Activated naive CD4-positive, alpha-beta T cell treated with anti-CD3 and anti-CD28 coated beads for 36 hours (primary cell): ENCODE results near the gene CABP4. TPM values are rescaled to one million over a fixed set of nuclear protein-coding genes. Genes with fewer than 3 reads are reported as not detected.
A peak's percentile ranks its signal among the peaks of the same experiment; 100 is the strongest.

Source experiments
- CTCF ChIA-PET: fragments of 350-600 bp; sonication (Branson Sonifier 250); formaldehyde crosslinking; loops from one replicate; lab custom pipeline; 2021; ENCODE audit warnings: antibody characterized with exemption; lab: Charles Lee
- DNase-seq: peaks from one replicate; pipeline ENCODE4 v3.0.0-alpha.2; 2020
- H3K27ac Mint-ChIP-seq: one replicate; pipeline ENCODE4 v1.8.0; 2021; ENCODE audit warnings: mild to moderate bottlenecking, mixed read lengths
- H3K27me3 Mint-ChIP-seq: one replicate; pipeline ENCODE4 v1.8.0; 2021; ENCODE audit warnings: low read depth, mixed read lengths
- H3K36me3 Mint-ChIP-seq: one replicate; pipeline ENCODE4 v1.8.0; 2021; ENCODE audit warnings: low read depth, mixed read lengths
- H3K4me1 Mint-ChIP-seq: one replicate; pipeline ENCODE4 v1.8.0; 2021; ENCODE audit warnings: low read depth, mixed read lengths
- H3K4me3 Mint-ChIP-seq: one replicate; pipeline ENCODE4 v1.8.0; 2021; ENCODE audit warnings: mild to moderate bottlenecking, moderate library complexity, mixed read lengths
- H3K9me3 Mint-ChIP-seq: one replicate; pipeline ENCODE4 v1.8.0; 2021; ENCODE audit warnings: mixed read lengths
- intact Hi-C: fragments of 100-400 bp; cut with micrococcal nuclease; formaldehyde crosslinking; loops from one replicate; pipeline ENCODE4 v1.15.1; 2023
- total RNA-seq, 2 experiments: library from RNA; stranded (reverse); gene quantifications; one replicate each; pipeline ENCODE4 v1.2.3, GENCODE V29; 2021

The CABP4 gene
- total RNA-seq, 2 experiments from 2014 or later: 1.4 to 2.3 TPM

GRCh38 chr11:67499808-67500483 lies 44.8 kb downstream of the CABP4 start:
- H3K4me3 Mint-ChIP-seq: no peak overlapping the region
- intact Hi-C loops: loop anchor here (10.0 kb wide), 2 partner anchors 385 to 535 kb away; partner anchors contain the start of genes KDM2A, NDUFS8 and TCIRG1
- CTCF ChIA-PET: no interaction called here
- no peaks in the 10 kb centered on the region for H3K9me3 Mint-ChIP-seq
- DNase-seq: no peak
- peaks cover 25% of the 10 kb centered on the region for H3K4me1 Mint-ChIP-seq
- H3K27me3 Mint-ChIP-seq: no peaks in the 10 kb centered on the region
- H3K36me3 Mint-ChIP-seq: peaks cover 23% of the 10 kb centered on the region
- H3K27ac Mint-ChIP-seq: no peak overlapping the region

GRCh38 chr11:67500484-67500821 lies 45.3 kb downstream of the CABP4 start:
- H3K9me3 Mint-ChIP-seq: no peaks in the 10 kb centered on the region
- DNase-seq: no peak
- peaks cover 26% of the 10 kb centered on the region for H3K4me1 Mint-ChIP-seq
- H3K27ac Mint-ChIP-seq: no peak overlapping the region
- no peak overlapping the region for H3K4me3 Mint-ChIP-seq
- no peaks in the 10 kb centered on the region for H3K27me3 Mint-ChIP-seq
- intact Hi-C loops: loop anchor here (10.0 kb wide), 2 partner anchors 386 to 534 kb away; partner anchors contain the start of genes KDM2A, NDUFS8 and TCIRG1
- CTCF ChIA-PET: no interaction called here
- peaks cover 24% of the 10 kb centered on the region for H3K36me3 Mint-ChIP-seq

- peaks cover 30% of the 10 kb centered on the region for H3K4me1 Mint-ChIP-seq
- H3K36me3 Mint-ChIP-seq: peaks cover 21% of the 10 kb centered on the region
- no peaks in the 10 kb centered on the region for H3K27me3 Mint-ChIP-seq
- H3K27ac Mint-ChIP-seq: no peak overlapping the region
- CTCF ChIA-PET: no interaction called here
- H3K4me3 Mint-ChIP-seq: no peak overlapping the region
- no peak for DNase-seq
- intact Hi-C loops: loop anchor here (10.0 kb wide), 2 partner anchors 386 to 534 kb away; partner anchors contain the start of genes KDM2A, NDUFS8 and TCIRG1
- H3K9me3 Mint-ChIP-seq: no peaks in the 10 kb centered on the region
These were observed 45.9 kb downstream of the CABP4 start for GRCh38 chr11:67500831-67501715.

- intact Hi-C loops: loop anchor here (10.0 kb wide), 2 partner anchors 387 to 533 kb away; partner anchors contain the start of genes KDM2A, NDUFS8 and TCIRG1
- H3K4me1 Mint-ChIP-seq: peaks cover 37% of the 10 kb centered on the region
- no peaks in the 10 kb centered on the region for H3K9me3 Mint-ChIP-seq
- peaks cover 24% of the 10 kb centered on the region for H3K36me3 Mint-ChIP-seq
- no peak overlapping the region for H3K4me3 Mint-ChIP-seq
- no peaks in the 10 kb centered on the region for H3K27me3 Mint-ChIP-seq
- CTCF ChIA-PET: no interaction called here
- DNase-seq: no peak
- no peak overlapping the region for H3K27ac Mint-ChIP-seq
These were observed 46.7 kb downstream of the CABP4 start for GRCh38 chr11:67501854-67502253.

GRCh38 chr11:67502328-67502979 lies 47.3 kb downstream of the CABP4 start:
- Mint-ChIP-seq H3K27me3 (no peaks in the 10 kb centered on the region), H3K36me3 (peaks cover 27% of the 10 kb centered on the region), H3K4me3 (peak overlapping the region; percentile 48), H3K27ac (no peak overlapping the region), H3K9me3 (no peaks in the 10 kb centered on the region), H3K4me1 (peaks cover 42% of the 10 kb centered on the region)
- intact Hi-C loops: loop anchor here (10.0 kb wide), 2 partner anchors 388 to 532 kb away; partner anchors contain the start of genes KDM2A, NDUFS8 and TCIRG1
- no peak for DNase-seq
- CTCF ChIA-PET: no interaction called here

- H3K4me3 Mint-ChIP-seq: peak overlapping the region; percentile 48
- intact Hi-C loops: loop anchor here (10.0 kb wide), 2 partner anchors 389 to 531 kb away; partner anchors contain the start of genes KDM2A, NDUFS8 and TCIRG1
- CTCF ChIA-PET: no interaction called here
- no peak for DNase-seq
- peak overlapping the region; percentile 4 for H3K27ac Mint-ChIP-seq
- H3K36me3 Mint-ChIP-seq: peaks cover 25% of the 10 kb centered on the region
- no peaks in the 10 kb centered on the region for H3K27me3 Mint-ChIP-seq
- H3K4me1 Mint-ChIP-seq: peaks cover 42% of the 10 kb centered on the region
- H3K9me3 Mint-ChIP-seq: no peaks in the 10 kb centered on the region
These were observed 48.2 kb downstream of the CABP4 start for GRCh38 chr11:67503119-67504004.

- no peaks in the 10 kb centered on the region for H3K9me3 Mint-ChIP-seq
- peaks cover 48% of the 10 kb centered on the region for H3K4me1 Mint-ChIP-seq
- peak overlapping the region; percentile 80 for H3K27ac Mint-ChIP-seq
- DNase-seq: peak; percentile 46
- H3K27me3 Mint-ChIP-seq: no peaks in the 10 kb centered on the region
- H3K4me3 Mint-ChIP-seq: peak overlapping the region; percentile 90
- H3K36me3 Mint-ChIP-seq: peaks cover 25% of the 10 kb centered on the region
- intact Hi-C loops: loop anchor here (10.0 kb wide), 2 partner anchors 389 to 531 kb away; partner anchors contain the start of genes KDM2A, NDUFS8 and TCIRG1
- CTCF ChIA-PET: no interaction called here
These were observed 49.1 kb downstream of the CABP4 start for GRCh38 chr11:67504005-67504949.

- Mint-ChIP-seq H3K4me1 (peaks cover 52% of the 10 kb centered on the region), H3K36me3 (peaks cover 22% of the 10 kb centered on the region)
- intact Hi-C loops: loop anchor here (5.0 to 10.0 kb wide), 3 partner anchors 238 to 530 kb away; partner anchors contain the start of genes GRK2, KDM2A, NDUFS8 and TCIRG1
These were observed 49.9 kb downstream of the CABP4 start, which contains the start of gene PITPNM1 for GRCh38 chr11:67504950-67505581. Gene PITPNM1 (minus strand): TSS chr11:67505363. CDS start chr11:67504180, 1,183 bp downstream.

GRCh38 chr11:67505605-67506396 lies 50.6 kb downstream of the CABP4 start:
- H3K27me3 Mint-ChIP-seq: no peaks in the 10 kb centered on the region
- peaks cover 18% of the 10 kb centered on the region for H3K36me3 Mint-ChIP-seq
- no peaks in the 10 kb centered on the region for H3K9me3 Mint-ChIP-seq
- CTCF ChIA-PET: interaction anchor here (1.0 to 1.8 kb wide), 4 partner anchors 18 to 104 kb away, joined by 3 to 6 read pairs (median 6); partner anchors contain the start of genes PPP1CA and TMEM134
- H3K4me3 Mint-ChIP-seq: peak overlapping the region; percentile 90
- peaks cover 48% of the 10 kb centered on the region for H3K4me1 Mint-ChIP-seq
- intact Hi-C loops: loop anchor here (1.0 to 10.0 kb wide), 12 partner anchors 18 to 529 kb away; partner anchors contain the start of genes GRK2, KDM2A, NDUFS8 and POLD4
- peak; percentile 97 for DNase-seq
- H3K27ac Mint-ChIP-seq: peak overlapping the region; percentile 97

More at GRCh38 chr11:67504950-67505581, 49.9 kb downstream of the CABP4 start, which contains the start of gene PITPNM1:
- CTCF ChIA-PET: interaction anchor here (1.6 to 1.8 kb wide), 3 partner anchors 17 to 104 kb away, joined by 6 read pairs; partner anchors contain the start of genes PPP1CA and TMEM134
- Mint-ChIP-seq H3K9me3 (no peaks in the 10 kb centered on the region), H3K27ac (peak within 1 kb of the TSS; percentile 97), H3K27me3 (no peaks in the 10 kb centered on the region), H3K4me3 (peak within 1 kb of the TSS; percentile 90)
- peak; percentile 82 for DNase-seq
